Gastrocnemius medialis (tissue), 4 donors: Measurements from ENCODE around the gene ELF3.

Experiments
- POLR2A ChIP-seq, 2 donors: fragments of 450-650 bp; IDR thresholded peaks; one replicate each; pipeline ENCODE4 v1.6.1; 2017; ENCODE audit warnings: antibody characterized with exemption in 2 of 2, mild to moderate bottlenecking in 2 of 2, moderate library complexity in 2 of 2
- TF ChIP-seq, protein P1 (sequence below), 5 experiments: fragments of 450-650 bp in 3 of 5; fragments of 200-600 bp in 2 of 5; sonication (generic) in 2 of 5; IDR thresholded peaks in 4 of 5; conservative IDR thresholded peaks in 1 of 5; 1 replicate in 4 of 5; 2 replicates in 1 of 5; pipeline ENCODE4 v1.5.1; 2016 to 2019; ENCODE audit warnings: antibody characterized with exemption in 5 of 5, mild to moderate bottlenecking in 3 of 5, moderate library complexity in 3 of 5

DNA sequence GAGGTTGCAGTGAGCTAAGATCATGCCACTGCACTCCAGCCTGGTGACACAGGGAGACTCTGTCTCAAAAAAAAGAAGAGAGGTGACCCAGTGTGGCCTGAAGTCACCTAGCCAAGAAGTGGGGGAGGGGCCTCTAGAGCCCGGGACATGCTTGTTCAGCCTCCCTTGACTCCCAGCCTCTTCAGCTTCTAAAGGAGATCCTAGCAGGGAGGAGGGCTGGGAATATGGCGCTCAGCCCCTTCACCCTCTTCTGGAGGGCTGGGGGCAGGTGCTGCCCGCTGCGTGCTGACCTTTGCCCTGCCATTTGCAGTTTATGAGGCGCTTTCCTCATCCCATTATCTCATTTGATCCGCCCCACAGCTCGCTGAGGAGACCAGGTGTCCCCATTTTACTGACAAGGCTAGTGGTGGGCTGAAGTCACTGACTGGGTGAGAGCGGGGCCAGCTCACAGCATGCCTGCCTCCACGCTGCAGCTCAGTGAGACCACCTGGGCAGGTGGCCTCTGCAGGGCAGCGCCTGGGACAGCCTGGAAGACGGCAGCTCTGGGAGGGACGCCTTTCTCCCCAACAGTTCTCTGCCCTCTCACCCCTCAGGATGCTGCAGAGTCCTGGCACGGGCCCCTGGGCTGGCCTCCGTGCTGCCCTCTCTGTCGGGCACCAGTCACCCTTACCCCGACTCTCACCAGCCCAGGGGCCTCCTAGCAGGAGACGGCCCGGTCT, 7.5 kb downstream of the ELF3 start:
- TF ChIP-seq, protein P1, sequence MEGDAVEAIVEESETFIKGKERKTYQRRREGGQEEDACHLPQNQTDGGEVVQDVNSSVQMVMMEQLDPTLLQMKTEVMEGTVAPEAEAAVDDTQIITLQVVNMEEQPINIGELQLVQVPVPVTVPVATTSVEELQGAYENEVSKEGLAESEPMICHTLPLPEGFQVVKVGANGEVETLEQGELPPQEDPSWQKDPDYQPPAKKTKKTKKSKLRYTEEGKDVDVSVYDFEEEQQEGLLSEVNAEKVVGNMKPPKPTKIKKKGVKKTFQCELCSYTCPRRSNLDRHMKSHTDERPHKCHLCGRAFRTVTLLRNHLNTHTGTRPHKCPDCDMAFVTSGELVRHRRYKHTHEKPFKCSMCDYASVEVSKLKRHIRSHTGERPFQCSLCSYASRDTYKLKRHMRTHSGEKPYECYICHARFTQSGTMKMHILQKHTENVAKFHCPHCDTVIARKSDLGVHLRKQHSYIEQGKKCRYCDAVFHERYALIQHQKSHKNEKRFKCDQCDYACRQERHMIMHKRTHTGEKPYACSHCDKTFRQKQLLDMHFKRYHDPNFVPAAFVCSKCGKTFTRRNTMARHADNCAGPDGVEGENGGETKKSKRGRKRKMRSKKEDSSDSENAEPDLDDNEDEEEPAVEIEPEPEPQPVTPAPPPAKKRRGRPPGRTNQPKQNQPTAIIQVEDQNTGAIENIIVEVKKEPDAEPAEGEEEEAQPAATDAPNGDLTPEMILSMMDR (IDR thresholded peaks at IDR 0.05 in 4 of 5, conservative IDR thresholded peaks at IDR 0.05 in 1 of 5), result no peak
- no peak for TF ChIP-seq POLR2A (IDR thresholded peaks at IDR 0.05)
